HuH-7.5 (cell line): Measurements from ENCODE around the gene MDN1.

Experiments used
- DNase-seq: peaks from one replicate; pipeline ENCODE4 v3.0.0; 2011; ENCODE audit warnings: low spot score

Gene MDN1

GRCh38 chr6:89692256-89692655 is 127.3 kb downstream of the MDN1 start:
- no peak for DNase-seq

GRCh38 chr6:89690944-89691324 is 128.7 kb downstream of the MDN1 start:
- DNase-seq: no peak

- DNase-seq: no peak
Measured at GRCh38 chr6:89689732-89690131, 129.9 kb downstream of the MDN1 start.

DNA sequence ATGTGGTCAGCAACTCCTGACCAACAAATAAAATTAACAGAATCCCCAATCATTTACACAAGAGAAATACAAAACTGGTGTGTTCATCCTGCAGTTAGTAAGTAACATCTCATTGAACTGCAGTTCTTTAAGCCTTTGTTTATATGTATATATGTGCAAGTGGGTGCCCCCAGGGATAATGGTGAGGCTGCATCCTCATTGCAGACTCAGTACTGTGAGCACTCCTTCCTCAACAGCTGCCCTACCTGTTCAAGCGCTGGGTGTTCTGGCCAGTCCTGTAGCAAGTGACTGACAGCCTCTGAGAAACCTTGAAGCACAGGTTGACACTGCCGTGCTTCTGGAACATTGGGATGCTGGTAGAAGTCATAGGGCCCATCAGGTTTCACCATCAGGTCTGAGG is 131.3 kb downstream of the MDN1 start:
- DNase-seq: no peak

DNA sequence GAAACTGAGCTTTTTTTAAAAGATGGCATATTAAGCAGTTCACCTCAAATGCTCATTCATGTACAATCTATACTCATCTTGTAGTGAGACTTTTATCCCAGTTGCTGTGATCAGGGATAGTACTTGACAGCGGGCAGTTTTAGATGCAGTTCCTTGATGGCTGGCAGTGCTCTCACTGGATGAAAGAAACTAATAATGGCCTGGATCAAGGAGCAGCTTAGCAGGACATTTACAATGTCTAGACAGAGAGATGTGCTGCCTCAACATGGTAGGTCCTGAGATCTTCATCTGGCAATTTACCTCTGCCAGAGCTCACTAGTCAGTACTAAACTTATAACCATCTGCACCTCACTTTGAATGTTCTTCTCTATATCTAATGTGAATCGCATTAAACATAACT is 134.3 kb downstream of the MDN1 start:
- DNase-seq: no peak

- no peak for DNase-seq
Measured at GRCh38 chr6:89682991-89683390, 136.6 kb downstream of the MDN1 start.

GRCh38 chr6:89681983-89682564 is 137.5 kb downstream of the MDN1 start:
- DNase-seq: no peak

GRCh38 chr6:89680551-89680950 is 139.0 kb downstream of the MDN1 start:
- no peak for DNase-seq

DNA sequence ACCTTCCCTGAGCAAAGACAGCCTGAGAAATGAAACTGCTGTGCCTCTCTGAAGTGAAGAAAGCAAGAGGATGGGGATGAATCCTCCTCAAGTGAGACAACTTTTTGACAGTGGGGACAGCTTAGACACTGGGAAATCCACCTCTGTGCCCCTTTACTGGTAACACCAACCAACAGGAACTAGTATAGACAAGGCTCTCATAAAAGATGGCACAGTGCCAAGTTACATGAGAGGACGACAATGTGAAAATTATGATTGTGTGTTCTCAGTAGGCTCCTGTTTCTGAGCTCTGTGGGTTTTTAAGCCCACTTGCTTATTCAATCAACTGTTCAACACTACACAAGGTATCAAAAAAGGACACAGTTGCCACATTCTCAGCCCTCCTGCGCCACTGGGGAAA is 139.4 kb downstream of the MDN1 start:
- DNase-seq: no peak

DNA sequence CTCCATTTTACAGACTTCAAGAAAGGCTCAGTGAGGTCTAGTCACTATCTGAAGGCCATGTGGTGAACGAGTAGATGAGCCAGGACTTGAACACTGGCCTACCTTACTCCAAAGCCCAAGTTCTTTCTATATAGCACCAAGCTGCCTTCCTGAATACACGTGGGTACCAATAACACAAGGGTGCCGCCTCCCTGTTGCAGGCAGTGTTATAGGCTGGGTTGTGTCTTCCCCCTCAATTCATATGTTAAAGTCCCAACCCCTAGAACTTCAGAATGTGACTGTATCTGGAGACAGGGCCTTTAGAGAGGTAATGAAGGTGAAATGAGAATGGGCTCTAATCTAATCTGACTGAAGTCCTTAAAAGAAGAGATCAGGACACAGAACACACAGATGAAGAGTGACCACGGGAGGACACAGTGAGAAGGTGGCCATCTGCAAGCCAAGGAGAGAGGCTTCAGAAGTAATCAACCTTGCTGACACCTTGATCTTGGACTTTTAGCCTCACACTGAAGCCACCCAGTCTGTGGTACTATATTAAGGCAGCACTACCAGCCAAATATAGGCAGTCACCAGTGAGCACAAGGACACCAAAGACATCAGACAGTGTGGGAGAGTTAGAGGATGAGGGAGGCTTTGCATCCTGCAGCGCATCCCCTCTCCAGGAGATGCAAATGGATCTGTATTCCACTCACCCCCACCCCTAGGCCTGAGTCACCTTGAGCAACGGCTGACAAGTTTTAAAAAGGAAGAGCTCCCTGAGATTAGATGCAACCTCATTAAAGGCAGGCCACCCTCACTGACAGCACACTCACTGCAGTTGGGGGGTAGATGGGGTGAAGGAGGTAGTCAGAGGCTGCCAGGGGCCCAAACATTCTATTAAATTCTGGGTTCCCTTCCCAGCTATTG is 140.1 kb downstream of the MDN1 start:
- DNase-seq: no peak

- DNase-seq: no peak
Measured at GRCh38 chr6:89678531-89678930, 141.1 kb downstream of the MDN1 start.

DNA sequence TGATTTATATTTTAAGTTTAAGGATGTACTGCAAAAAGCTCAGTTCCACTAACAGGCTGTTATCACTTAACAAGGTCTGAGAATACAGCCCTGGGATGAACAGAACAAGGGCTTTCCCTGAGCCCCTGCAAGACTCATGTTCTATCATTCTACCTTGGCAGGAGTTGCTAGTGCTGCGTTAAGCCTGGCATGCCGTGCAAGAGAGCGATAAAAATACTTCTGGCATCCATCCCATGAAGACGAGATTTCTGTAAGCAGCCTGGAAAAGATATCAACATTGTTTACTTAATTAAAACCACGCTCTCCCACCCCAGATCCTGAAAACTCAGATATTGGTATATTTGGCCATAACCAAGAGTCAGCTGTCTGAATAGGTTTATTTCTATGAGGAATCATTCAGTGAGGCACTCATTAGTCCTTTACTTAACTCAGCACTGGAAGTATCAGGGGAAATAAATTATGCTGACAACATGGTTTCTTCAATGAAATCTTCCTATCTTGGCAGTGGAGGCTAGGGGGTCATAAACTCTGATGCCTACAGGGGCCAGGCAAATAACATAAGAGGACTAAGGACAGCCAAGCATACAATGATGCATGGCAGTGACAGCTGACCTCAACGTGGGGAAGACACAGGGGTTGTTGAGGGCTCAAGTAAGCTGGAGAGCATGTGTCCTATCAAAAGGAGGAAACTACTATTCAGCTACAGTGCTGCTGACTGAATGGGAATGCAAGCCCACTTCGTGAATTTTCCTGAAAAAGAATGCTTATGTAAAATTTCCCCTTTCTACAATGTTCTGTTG is 143.4 kb downstream of the MDN1 start:
- DNase-seq: no peak

- no peak for DNase-seq
Measured at GRCh38 chr6:89670935-89671565, 148.5 kb downstream of the MDN1 start.

GRCh38 chr6:89669002-89669401 is 150.6 kb downstream of the MDN1 start:
- no peak for DNase-seq

GRCh38 chr6:89667872-89668556 is 151.6 kb downstream of the MDN1 start:
- DNase-seq: no peak

GRCh38 chr6:89662659-89663223 is 156.9 kb downstream of the MDN1 start:
- DNase-seq: no peak

GRCh38 chr6:89661559-89661958 is 158.0 kb downstream of the MDN1 start:
- DNase-seq: no peak

GRCh38 chr6:89660981-89661380 is 158.6 kb downstream of the MDN1 start:
- DNase-seq: no peak

- no peak for DNase-seq
Measured at GRCh38 chr6:89657445-89658158, 162.0 kb downstream of the MDN1 start.

- no peak for DNase-seq
Measured at GRCh38 chr6:89655122-89655521, 164.5 kb downstream of the MDN1 start.

GRCh38 chr6:89650579-89650978 is 169.0 kb downstream of the MDN1 start:
- no peak for DNase-seq
